Omental fat pad (tissue), 4 donors: ENCODE measurements around the gene ZC3H12D. TPM values are rescaled to one million over a fixed set of nuclear protein-coding genes. Genes with fewer than 3 reads are reported as not detected.

Experiments used
- ATAC-seq: fragments of 150-250 bp; one replicate; pipeline ENCODE4 v1.9.1; 2016; ENCODE audit warnings: mild to moderate bottlenecking, moderate library complexity; ENCODE audit not compliant: low FRiP score
- DNase-seq: peaks from one replicate; pipeline ENCODE4 v3.0.0-alpha.2; 2019; ENCODE audit warnings: low spot score
- total RNA-seq, 4 donors: library from RNA; depleted of rRNA; stranded (reverse); fragments of >200 nt; gene quantifications; one replicate each; pipeline ENCODE4 v1.1.0, GENCODE V29; 2016
- TF ChIP-seq, protein P1 (sequence below), 3 donors: fragments of 450-650 bp; IDR thresholded peaks; one replicate each; pipeline ENCODE4 v1.5.1; 2016 to 2017; ENCODE audit warnings: antibody characterized with exemption in 3 of 3, mild to moderate bottlenecking in 3 of 3, moderate library complexity in 2 of 3

The ZC3H12D gene
- total RNA-seq, 4 donors from 2014 or later, result 2.0 to 8.9 (median 2.2) TPM

DNA sequence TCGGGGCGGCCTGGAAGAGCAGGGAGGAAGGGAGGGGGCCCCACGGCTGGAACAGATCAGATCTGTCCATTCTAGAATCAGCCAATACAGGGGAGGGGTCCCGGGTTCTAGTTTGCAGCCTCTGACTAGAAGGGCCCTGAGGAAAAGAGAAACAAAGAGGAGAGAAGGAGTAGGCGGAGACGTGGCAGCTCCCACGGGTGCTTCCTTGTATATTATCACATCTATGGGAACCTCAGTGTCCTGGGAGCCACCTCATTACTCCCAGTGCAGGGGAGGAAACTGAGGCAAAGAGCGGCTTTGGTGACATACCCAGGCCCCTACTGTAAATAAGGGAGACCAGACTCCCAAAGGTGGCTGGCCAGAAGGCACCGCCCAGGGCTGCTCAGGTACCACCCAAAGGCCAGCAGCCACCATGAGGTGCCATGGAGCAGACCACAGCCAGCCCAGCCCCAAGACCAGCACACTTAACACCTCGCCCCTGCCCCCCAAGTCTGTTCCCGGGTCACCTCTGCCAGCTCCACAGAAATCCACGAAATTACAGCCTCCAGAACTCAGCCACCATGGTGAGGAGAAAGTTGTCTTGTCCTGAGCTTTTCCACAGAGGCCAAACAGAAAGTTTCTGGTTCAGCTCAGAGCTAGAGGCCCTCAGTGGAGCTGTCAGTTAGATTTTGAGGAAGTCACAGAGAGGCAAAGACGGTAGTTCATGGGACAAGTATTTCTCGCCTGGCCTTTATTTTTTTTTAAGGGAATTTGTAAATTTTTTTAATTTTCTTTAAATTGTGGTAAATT, 2.1 kb downstream of the ZC3H12D start:
- TF ChIP-seq, protein P1, sequence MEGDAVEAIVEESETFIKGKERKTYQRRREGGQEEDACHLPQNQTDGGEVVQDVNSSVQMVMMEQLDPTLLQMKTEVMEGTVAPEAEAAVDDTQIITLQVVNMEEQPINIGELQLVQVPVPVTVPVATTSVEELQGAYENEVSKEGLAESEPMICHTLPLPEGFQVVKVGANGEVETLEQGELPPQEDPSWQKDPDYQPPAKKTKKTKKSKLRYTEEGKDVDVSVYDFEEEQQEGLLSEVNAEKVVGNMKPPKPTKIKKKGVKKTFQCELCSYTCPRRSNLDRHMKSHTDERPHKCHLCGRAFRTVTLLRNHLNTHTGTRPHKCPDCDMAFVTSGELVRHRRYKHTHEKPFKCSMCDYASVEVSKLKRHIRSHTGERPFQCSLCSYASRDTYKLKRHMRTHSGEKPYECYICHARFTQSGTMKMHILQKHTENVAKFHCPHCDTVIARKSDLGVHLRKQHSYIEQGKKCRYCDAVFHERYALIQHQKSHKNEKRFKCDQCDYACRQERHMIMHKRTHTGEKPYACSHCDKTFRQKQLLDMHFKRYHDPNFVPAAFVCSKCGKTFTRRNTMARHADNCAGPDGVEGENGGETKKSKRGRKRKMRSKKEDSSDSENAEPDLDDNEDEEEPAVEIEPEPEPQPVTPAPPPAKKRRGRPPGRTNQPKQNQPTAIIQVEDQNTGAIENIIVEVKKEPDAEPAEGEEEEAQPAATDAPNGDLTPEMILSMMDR (IDR thresholded peaks at IDR 0.05), result no peak
- ATAC-seq (no peak), DNase-seq (no peak)

DNA sequence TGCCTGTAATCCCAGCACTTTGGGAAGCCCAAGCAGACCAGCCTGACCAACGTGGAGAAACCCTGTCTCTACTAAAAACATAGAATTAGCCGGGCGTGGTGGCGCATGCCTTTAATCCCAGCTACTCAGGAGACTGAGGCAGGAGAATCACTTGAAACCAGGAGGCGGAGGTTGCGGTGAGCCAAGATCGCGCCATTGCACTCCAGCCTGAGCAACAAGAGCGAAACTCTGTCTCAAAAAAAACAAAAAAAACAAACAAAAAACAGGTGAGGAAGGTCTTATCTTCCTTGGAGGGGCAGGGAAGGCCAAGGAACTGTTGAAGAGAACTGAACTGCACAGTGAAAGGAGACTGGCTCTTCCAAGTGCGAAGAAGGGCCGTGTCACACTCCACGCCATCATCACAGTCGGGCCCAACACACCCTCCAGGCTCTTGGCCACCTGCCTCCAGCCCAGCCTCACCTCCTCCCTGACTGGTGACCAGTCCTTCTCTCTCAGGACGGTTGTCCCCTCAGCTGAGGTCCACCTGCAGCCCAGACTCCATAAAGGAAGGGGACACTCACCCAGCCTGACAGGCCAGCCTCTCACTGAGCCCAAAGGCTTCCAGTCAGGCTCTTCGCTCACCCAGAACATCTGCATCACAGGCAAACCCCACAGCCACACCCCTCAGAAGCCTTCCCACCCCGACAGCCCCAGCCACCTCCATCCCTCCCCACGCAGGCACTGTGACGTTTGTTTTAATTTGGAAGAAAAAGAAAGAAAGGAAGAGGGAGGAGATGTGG, 4.1 kb downstream of the ZC3H12D start:
- DNase-seq (no peak), ATAC-seq (no peak)
- TF ChIP-seq, protein P1 (IDR thresholded peaks at IDR 0.05), result no peak

DNA sequence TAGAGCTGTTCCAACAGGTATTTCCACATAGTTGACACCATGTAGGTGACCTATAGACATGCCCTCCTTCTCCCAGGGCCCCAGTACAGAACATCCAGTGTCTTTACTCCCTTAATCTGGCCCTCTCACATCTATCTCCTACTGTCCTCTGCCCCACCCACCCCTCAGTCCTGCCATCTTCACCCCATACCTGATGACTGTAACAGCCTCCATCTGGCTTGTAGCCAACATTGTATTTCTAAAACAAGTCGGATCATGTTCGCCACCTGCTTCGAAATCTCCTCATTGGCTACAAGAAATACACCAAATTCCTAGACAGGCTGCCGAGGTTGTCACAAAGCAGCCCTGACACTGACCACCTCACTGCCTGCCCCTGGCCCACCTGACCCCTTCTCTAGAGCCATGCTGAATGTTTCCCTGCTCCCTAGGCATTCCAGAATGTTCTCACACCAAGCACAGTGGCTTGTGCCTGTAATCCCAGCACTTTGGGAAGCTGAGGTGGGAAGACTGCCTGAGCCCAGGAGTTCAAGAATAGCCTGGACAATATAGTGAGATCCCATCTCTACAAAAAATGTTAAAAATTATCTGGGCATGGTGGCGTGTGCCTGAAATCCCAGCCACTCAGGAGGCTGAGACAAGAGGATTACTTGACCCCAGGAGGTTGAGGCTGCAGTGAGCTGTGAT, 6.0 kb downstream of the ZC3H12D start:
- ATAC-seq (no peak), DNase-seq (no peak)
- TF ChIP-seq, protein P1 (IDR thresholded peaks at IDR 0.05), result no peak

DNA sequence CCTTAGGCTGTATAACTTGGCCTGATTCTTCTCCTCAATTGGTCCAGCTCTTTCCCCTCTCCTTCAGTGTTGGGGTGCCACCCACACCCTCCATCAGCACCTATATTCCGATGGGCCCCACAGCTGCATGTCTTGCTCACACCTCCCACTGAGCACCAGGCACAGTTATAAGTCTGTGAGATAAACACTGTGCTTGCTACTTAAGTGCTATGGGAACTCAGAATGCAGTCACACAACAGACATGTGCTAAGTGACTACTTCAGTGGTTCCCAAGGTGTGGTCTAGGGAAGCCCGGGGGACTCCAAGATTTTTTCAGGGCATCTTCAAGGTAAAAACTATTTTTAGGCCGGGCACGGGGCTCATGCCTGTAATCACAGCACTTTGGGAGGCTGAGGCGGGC, 7.3 kb downstream of the ZC3H12D start:
- ATAC-seq (no peak), DNase-seq (no peak)
- TF ChIP-seq, protein P1 (IDR thresholded peaks at IDR 0.05), result no peak

DNA sequence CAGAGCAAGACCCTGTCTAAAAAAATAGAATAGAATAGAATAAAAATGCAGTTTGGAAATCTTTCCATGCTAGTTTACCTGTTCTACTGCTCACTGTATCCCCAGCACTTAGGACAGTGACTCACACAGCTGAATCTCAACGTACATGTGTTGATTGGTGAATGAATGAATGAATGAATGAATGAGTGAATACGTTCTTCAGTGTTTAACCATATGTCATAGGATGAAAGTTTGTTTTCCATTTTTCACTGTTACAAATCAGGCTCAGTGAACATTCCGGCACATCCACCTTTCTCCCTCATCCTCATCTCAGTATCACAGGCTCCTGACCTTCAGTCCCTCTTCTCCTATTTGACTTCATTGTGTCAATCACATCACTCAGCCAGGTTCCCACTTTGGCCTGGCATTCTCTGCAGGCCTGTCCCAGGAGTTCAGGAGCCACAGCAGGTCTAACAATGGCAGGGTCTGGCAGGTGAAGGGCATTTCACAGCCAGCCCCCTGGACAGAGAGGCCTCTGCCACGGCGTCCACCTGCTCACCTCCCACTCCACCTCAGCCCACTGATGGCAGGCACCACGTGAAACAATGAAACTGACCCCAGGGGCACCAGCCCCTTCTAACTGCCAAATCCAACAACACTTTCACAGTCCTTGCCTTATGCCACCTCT, 7.9 kb downstream of the ZC3H12D start:
- no peak for ATAC-seq
- TF ChIP-seq, protein P1 (IDR thresholded peaks at IDR 0.05), result no peak
- no peak for DNase-seq

DNA sequence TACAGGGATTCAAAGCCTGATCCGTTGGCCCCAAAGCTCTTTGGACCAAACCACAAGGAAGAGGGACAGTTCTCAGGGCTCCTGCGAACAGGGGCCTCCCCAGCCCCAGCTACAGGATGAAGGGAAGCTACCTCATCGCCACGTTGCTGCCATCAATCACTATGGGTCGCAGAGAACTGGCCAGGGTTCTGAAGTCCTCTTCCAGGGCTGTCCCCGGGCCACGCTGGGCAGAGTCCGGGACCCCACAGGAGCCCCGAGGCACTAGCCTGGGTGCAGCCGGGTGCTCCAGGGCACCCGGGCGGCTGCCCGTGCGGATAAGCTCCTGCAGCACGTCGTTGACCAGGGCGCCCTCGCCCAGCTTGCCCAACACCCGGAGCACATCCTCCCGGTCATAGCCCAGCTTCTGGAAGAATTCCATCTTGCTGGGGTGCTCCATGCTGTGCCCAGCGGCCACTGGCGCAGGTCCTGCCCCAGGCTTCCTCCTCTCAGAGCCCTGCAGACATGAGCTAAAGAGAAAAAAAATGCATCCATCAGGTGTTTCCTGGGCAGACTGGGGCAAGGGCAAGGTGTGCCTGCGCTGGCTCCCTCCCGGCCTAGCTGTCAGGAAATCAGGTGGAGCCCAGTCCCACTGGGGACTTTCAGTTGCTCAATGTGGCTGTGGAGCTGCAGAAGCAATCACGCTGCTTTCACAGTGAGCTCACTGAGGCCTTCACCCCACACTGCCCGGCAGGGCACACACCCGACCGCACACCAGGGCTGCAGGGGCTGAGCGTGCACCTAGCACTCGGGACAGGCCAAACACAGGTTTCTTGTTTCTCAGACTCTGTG, 10.5 kb downstream of the ZC3H12D start:
- no peak for DNase-seq
- TF ChIP-seq, protein P1 (IDR thresholded peaks at IDR 0.05), result no peak
- no peak for ATAC-seq
